ENCODE results near the gene DOCK2.
"Not testable (repeated sequence)": the region's sequence is repeated elsewhere in the genome, so short reads cannot be mapped to it uniquely, and the experiment has no call there.

DOCK2 gene

DNA sequence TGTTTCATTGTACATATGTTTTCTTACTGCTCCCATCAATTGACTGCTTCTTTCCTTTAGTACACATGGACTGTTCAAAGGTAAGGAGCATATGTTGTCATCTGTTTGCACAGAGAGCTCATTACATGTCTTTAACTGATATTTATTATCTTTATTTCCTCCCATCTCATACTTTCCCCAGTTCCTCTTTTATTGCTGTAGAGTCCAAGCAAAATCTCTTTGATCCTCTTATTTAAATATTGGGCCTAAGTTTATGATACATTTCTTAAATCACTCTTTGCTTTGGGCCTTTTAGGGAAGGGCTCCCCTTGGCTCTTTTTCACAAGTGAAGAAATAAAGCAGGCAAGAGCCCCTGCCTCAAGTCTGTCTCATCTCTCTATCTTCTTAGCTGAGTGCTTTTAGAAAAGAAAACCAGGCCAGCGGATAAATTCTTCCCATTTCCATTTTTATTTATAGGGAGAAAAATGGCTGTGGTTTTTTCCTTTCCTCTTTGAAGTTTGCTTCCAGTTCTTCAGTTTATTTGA, 152.4 kb downstream of the DOCK2 start:
- DNase-seq (ENCODE audit: low read depth in 2 of 2), result no peak

GRCh38 chr5:169791251-169791650, 154.2 kb downstream of the DOCK2 start:
- DNase-seq (ENCODE audit: low read depth in 2 of 2), result no peak

GRCh38 chr5:169795338-169795737, 158.3 kb downstream of the DOCK2 start:
- no peak for DNase-seq (ENCODE audit: low read depth in 2 of 2)

DNA sequence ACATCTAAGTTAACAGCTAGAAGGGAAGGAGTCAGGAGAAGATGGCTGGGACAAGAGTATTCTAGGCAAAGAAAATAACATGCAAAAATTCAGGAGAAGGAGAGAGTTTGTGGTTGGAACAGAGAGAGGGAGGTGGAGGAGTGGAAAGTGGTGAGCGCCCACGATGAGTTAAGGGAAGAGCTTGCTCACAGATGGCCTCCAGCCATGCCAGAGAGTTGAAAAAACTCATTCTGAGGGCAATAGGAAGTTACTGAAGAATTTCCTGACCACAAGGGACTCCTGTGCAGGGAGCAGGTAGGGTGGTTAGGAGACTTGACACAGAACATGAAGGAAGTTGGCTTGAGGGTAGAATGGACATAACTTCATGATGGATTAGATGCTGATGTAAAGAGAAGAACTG, 159.7 kb downstream of the DOCK2 start:
- DNase-seq (ENCODE audit: low read depth in 2 of 2), result no peak

- DNase-seq (ENCODE audit: low read depth in 2 of 2), result no peak
Observed at GRCh38 chr5:169797577-169797976, 160.5 kb downstream of the DOCK2 start.

DNA sequence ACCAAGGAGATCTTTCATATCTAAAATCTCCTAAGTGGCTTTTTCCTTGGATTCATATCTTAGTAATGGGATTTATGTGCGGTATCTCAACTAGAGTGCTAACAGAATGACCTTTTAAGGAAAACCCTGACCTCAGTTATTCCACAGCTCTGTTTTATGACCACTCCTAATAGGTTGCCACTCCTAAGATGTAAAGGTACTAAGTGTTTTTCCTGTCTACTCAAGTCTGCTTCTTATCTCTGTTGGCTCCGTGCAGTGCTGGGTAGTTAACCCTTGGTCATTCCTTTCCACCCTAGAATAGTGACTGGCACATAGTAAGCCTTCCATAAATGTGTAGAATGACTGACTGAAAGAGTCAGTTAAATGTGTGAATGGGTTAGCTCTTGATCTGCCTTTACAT, 161.4 kb downstream of the DOCK2 start:
- no peak for DNase-seq (ENCODE audit: low read depth in 2 of 2)

DNA sequence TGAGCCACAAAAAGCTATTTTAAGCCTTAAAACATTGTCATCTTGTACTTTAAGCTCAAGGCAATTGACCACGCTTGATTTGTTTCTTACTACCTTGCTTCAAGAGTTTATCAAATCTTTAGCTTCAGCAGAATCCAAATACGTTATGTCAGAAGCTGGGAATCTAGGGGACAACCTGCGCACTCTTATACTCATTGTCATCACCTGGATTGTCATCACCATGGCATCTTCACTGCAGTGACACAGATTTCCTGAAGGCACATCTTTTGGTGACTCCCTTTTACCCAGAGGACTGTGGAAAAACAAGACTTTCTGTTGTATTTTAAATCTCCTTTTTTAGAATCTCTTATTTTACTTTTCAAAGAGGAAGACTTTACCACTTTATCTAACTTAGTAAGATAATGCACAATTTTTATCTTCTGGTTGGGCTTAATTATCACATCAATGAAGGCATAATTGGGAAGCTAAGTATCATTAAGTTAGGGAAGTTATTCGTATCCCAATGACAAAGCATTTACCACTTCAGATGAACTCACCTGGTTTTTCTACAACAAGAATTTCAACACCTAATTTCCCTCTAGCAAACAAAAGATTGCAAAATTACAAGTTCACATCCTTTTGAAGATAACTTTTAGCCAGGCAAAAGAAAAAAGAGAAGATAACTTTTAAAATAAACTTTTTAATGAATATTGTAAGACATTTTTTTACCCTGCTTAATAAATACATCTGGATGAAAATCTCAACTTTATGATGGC, 162.0 kb downstream of the DOCK2 start:
- no peak for DNase-seq (ENCODE audit: low read depth in 2 of 2)

DNA sequence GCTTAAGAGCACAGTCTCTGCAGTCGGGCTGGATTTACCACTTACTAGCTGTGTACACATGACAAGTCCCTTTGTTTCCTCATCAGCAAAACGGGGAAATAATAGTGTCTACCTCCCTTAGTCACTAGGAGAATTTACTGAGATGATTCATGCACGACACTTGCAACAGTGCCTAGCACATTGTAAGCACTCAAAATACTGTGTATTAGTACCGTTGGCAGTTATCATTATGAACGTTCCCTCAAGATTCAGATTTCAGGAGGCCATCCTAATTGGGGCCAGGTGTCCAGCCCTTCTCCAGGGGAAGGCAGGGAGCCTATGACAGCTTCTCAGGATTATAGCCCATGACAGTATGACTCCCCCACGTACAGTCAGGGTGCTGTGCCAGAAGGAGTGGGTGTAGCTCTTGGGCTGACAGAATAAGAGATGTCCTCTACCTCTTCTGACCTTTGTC, 164.3 kb downstream of the DOCK2 start:
- no peak for DNase-seq (ENCODE audit: low read depth in 2 of 2)

GRCh38 chr5:169801781-169802180, 164.7 kb downstream of the DOCK2 start:
- DNase-seq (ENCODE audit: low read depth in 2 of 2), result no peak

DNA sequence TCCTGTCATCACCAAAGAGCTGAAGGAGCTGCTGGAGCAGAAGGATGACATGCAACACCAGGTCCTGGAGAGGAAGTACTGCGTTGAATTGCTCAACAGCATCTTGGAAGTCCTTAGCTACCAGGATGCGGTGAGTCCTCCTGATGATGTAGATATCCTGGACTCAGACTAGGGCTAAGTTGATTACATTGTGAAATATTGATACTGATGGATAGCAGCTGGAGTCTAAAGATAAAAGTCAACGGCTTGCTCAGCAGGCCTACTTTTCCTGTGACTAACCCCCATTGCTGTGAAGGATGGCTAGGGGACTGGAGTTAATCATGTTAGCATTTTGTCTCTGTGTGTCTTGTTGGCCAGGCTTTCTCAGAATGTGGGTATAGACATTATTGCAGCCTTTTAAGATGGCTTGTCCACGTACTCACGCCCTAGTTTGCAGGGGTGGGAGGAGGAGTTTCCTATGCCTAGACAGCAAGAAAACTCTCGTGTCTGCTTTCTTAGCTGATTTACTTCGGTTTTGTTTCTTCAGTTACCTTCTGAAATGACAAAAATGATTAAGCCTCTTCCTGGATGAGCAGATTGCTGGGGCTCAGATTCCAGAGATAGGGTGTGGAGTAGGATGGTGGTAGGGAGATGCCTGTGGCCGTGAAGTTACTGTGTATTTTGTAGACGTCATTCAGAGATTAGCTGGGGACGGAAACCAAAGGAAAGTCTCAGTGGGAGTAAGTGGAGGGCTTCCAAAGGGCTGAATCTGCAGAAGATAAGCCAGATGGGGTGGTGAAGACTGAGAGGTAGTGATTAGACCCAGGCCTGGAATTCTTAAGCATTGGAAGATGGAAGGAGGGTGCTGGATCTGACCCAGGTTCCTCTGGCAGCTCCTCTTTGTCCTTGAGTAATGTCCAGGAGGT, 166.3 kb downstream of the DOCK2 start:
- DNase-seq (ENCODE audit: low read depth in 2 of 2), result no peak

DNA sequence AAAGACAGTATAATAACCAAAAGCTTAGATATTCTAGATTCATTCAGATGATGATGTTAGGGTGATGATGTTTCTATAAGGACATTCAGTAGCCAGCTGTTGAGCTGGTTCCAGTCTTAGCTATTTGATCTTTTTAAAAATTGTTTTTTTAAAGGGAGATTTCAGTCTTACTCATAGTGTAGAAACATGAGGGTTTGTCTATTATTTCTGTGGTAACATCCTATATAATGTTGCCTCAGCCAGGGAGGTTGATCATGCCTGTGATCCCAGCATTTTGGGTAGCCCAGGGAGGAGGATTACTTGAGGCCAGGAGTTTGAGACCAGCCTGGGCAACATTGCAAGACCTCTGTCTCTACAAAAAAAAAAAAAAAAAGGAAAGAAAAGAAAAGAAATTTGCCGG, 167.8 kb downstream of the DOCK2 start:
- DNase-seq (ENCODE audit: low read depth in 2 of 2), result no peak

DNA sequence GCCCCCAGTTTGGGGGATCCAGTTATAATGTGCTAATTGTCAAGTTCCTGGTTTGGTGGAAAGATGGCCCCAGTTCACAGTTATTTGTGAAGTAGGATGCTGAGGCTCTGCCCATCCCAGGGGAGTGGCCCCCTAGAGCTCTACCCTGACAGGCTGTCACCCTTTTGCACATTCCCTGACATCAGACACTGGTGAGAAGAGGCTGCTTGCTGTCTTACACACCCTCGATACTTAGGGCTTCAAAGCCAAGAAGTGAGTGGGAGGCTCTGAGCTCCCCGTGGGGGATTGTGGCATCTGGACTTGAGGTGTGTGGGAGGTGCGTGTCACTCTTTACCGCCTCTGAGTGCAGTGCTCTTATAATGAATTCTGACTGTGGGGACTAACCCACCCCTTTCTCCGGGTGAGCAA, 168.5 kb downstream of the DOCK2 start:
- DNase-seq (ENCODE audit: low read depth in 2 of 2), result no peak

DNA sequence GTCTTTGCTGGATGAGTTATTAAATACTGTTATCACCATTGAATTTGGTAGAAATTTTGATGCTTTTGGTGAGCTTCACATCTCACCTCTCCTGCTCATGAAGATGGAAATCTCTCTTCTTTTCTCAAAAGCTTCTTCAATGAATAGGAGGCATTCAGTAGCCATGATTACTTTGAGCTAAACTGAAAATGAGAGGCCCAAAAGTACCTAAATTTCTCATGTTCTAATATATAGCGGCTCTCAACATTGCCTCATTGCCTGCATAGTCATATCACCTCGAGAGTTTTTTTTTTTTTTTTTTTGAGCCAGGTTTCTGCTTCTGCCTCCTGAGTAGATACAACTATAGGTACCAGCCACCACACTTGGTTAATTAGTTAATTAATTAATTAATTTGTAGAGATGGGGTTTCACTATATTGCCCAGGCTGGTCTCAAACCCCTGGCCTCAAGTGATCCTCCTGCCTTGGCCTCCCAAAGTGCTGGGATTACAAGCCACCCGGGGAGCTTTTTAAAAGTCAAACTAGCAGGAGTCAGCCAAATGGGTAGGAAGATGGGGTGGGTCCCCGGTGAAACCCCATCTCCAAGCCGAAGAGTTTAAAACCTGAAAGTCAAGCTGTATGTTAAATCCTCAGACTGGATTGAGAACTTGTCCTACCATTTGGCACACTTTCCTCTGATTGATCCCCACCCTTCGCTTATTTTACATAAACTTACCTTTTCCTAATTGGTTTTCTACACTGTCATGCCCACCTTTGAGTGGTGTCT, 169.0 kb downstream of the DOCK2 start:
- DNase-seq (ENCODE audit: low read depth in 2 of 2), result no peak

- no peak for DNase-seq (ENCODE audit: low read depth in 2 of 2)
Observed at GRCh38 chr5:169808118-169808581, 171.1 kb downstream of the DOCK2 start.

DNA sequence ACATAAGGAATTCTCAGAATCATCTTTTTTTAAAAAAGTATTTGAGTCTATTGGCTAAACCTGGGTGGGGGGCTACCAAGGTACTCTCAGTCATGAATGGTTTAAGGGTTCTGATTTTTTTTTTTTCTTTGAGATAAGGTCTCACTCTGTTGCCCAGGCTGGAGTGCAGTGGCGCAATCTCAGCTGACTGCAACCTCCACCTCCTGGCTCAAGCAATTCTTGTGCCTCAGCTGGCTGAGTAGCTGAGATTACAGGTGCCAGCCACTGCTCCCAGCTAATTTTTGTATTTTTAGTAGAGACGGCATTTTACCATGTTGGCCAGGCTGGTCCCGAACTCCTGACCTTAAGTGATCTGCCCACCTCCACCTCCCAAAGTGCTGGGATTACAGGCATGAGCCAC, 171.8 kb downstream of the DOCK2 start:
- not testable (repeated sequence) for DNase-seq (ENCODE audit: low read depth in 2 of 2)

- DNase-seq (ENCODE audit: low read depth in 2 of 2), result no peak
Observed at GRCh38 chr5:169809281-169809680, 172.2 kb downstream of the DOCK2 start.

- DNase-seq (ENCODE audit: low read depth in 2 of 2), result no peak
Observed at GRCh38 chr5:169810524-169810923, 173.4 kb downstream of the DOCK2 start.

- no peak for DNase-seq (ENCODE audit: low read depth in 2 of 2)
Observed at GRCh38 chr5:169811023-169811422, 173.9 kb downstream of the DOCK2 start.

- DNase-seq (ENCODE audit: low read depth in 2 of 2), result no peak
Observed at GRCh38 chr5:169811680-169812079, 174.6 kb downstream of the DOCK2 start.

DNA sequence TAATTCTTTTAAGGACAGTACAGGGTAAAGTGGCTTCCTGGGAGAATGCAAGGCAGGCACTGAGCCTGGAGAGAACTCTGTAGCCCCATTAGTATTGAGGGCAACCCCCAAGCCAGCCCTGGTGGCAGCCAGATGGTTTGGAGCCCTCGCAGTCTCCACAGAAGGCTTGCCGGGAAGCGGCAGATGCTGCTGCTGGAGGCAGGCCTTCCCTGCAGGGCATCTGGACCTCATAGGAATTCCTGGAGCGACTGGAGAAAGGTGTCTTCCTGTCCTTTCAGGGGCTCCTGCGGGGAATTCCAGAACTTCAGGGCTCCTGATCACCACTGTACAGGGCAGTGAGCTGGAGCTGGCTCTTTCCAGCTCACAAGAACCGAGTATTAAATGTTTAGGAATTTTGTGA, 175.7 kb downstream of the DOCK2 start:
- DNase-seq (ENCODE audit: low read depth in 2 of 2), result no peak

DNA sequence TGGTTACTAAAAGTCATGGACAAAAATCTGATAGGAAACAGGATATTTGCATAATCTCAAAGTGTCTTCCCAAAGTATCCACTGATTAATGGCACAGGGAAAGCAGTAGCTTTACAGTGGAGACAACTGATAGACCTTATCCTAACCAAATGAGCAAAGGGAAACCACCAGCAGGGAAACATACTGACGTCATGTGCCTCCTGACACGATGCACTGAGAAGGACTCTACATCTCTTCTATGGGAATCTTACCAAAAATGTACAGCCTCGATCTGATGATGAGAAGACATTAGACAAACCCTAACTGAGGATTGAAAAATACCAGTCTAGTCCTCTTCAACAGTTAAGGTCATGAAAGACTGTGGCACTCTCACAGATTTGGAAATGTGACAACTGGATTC, 177.0 kb downstream of the DOCK2 start:
- DNase-seq (ENCODE audit: low read depth in 2 of 2), result no peak

- no peak for DNase-seq (ENCODE audit: low read depth in 2 of 2)
Observed at GRCh38 chr5:169814522-169814921, 177.4 kb downstream of the DOCK2 start.
